ENCODE measurements around the gene SPACA7. TPM values are rescaled to one million over a fixed set of nuclear protein-coding genes. Genes with fewer than 3 reads are reported as not detected.

The SPACA7 gene
- total and polyA plus RNA-seq, 9 of the 15 experiments (the other 6 are each of a cell fraction or from before 2014, with no cell fraction given) = not detected

DNA sequence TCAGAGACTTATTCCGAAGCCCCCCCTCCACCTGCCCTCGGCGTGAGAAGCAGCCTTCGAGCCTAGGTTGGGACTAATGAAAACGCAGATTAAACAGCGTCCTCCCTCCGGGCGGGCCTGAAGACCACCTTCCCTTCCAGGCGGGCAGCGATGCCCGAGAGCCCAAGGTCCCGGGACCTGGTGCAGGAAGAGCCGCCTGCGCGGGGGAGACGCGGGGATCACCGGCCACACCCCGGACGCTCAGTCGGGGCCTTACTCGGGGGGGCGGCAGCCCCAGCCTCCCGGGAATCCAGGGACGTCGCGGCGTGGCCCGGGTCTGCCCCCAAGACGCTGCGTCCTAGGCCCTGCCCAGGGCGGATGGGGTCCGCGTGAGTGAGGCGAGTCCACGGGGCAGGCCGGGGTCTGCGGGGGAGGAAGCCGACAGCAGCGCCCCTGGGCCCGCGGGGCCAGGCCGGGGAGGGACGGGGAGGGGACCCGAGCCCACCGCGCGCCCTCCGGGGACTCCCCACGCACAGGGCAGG lies 33.3 kb upstream of the SPACA7 start:
- H3K79me2 ChIP-seq (ENCODE audit: control insufficient read depth, insufficient read depth, low read length) = no peaks in the 10 kb centered on the region
- no peak overlapping the region for H2AFZ ChIP-seq (ENCODE audit: low read depth, low read length)
- H3K9me3 ChIP-seq (replicated peaks; ENCODE audit: control insufficient read depth, insufficient read depth, low read depth, low read length) = no peaks in the 10 kb centered on the region
- no peaks in the 10 kb centered on the region for H3K36me3 ChIP-seq (ENCODE audit: control insufficient read depth, insufficient read depth, low read length)
- DNase-seq (ENCODE audit: extremely low read depth in 1 of 4, low spot score in 3 of 4) (no peak), FAIRE-seq (no peak), ATAC-seq (no peak)
- in situ Hi-C loops (cut with MboI) (no loop called here), intact Hi-C loops (cut with micrococcal nuclease) (loop anchor here (10.0 kb wide), 1 partner anchor 272 kb away; no protein-coding TSS in a partner anchor)
- POLR2A ChIA-PET = no interaction called here
- no peak overlapping the region for H3K4me2 ChIP-seq (ENCODE audit: insufficient read depth, low read length)
- H3K9me1 ChIP-seq (ENCODE audit: control insufficient read depth, insufficient read depth, low read length) = no peaks in the 10 kb centered on the region
- H3K9ac ChIP-seq (ENCODE audit: insufficient read depth in 1 of 2, low read depth in 2 of 2, low read length in 2 of 2) = no peak overlapping the region
- H3K27ac ChIP-seq (ENCODE audit: extremely low read depth, low read depth, low read length) = no peak overlapping the region
- 0% methylated on average over 5 of the region's 50 CpGs for WGBS (ENCODE audit: insufficient coverage, low coverage, missing lambda C conversion rate)
- H3K4me3 ChIP-seq = no peak overlapping the region
- no TSS peak for BruUV-seq (replicated peaks)
- H3K4me1 ChIP-seq (replicated peaks in 1 of 2; ENCODE audit: control insufficient read depth in 2 of 2, insufficient read depth in 2 of 2, low read length in 2 of 2) = no peaks in the 10 kb centered on the region
- CTCF ChIA-PET (ENCODE audit: low intra/inter-chr PET ratio) = no interaction called here
- H4K20me1 ChIP-seq (replicated peaks; ENCODE audit: control insufficient read depth, insufficient read depth, low read length) = no peaks in the 10 kb centered on the region
- peaks cover 9 to 45% of the 10 kb centered on the region in 2 experiments; a peak in 3 of 5 replicates for H3K27me3 ChIP-seq (ENCODE audit: control insufficient read depth in 2 of 2, insufficient read depth in 2 of 2, low read length in 2 of 2)
- TF ChIP-seq JUNB (CRISPR knock-in tag; conservative IDR thresholded peaks at IDR 0.05) (no peak), SMC3 (conservative IDR thresholded peaks at IDR 0.05; ENCODE audit: insufficient read depth, low read depth, low read length) (no peak), HMG20B (CRISPR knock-in tag; IDR thresholded peaks at IDR 0.05) (no peak), RNF2 (IDR thresholded peaks at IDR 0.05) (no peak), MAFK (IDR thresholded peaks at IDR 0.05; ENCODE audit: low read length) (no peak), FOSL1 (tag; conservative IDR thresholded peaks at IDR 0.05) (no peak)
- TF ChIP-seq, protein P1, sequence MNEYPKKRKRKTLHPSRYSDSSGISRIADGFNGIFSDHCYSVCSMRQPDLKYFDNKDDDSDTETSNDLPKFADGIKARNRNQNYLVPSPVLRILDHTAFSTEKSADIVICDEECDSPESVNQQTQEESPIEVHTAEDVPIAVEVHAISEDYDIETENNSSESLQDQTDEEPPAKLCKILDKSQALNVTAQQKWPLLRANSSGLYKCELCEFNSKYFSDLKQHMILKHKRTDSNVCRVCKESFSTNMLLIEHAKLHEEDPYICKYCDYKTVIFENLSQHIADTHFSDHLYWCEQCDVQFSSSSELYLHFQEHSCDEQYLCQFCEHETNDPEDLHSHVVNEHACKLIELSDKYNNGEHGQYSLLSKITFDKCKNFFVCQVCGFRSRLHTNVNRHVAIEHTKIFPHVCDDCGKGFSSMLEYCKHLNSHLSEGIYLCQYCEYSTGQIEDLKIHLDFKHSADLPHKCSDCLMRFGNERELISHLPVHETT (CRISPR knock-in tag; conservative IDR thresholded peaks at IDR 0.05 in 1 of 2, IDR thresholded peaks at IDR 0.05 in 1 of 2) = no peak
- TF ChIP-seq, protein P2, sequence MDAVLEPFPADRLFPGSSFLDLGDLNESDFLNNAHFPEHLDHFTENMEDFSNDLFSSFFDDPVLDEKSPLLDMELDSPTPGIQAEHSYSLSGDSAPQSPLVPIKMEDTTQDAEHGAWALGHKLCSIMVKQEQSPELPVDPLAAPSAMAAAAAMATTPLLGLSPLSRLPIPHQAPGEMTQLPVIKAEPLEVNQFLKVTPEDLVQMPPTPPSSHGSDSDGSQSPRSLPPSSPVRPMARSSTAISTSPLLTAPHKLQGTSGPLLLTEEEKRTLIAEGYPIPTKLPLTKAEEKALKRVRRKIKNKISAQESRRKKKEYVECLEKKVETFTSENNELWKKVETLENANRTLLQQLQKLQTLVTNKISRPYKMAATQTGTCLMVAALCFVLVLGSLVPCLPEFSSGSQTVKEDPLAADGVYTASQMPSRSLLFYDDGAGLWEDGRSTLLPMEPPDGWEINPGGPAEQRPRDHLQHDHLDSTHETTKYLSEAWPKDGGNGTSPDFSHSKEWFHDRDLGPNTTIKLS (IDR thresholded peaks at IDR 0.05; ENCODE audit: borderline replicate concordance, low read depth) = no peak
- TF ChIP-seq, protein P3, sequence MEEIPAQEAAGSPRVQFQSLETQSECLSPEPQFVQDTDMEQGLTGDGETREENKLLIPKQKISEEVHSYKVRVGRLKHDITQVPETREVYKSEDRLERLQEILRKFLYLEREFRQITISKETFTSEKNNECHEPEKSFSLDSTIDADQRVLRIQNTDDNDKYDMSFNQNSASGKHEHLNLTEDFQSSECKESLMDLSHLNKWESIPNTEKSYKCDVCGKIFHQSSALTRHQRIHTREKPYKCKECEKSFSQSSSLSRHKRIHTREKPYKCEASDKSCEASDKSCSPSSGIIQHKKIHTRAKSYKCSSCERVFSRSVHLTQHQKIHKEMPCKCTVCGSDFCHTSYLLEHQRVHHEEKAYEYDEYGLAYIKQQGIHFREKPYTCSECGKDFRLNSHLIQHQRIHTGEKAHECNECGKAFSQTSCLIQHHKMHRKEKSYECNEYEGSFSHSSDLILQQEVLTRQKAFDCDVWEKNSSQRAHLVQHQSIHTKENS (CRISPR knock-in tag; IDR thresholded peaks at IDR 0.05) = no peak
- TF ChIP-seq, protein P4, sequence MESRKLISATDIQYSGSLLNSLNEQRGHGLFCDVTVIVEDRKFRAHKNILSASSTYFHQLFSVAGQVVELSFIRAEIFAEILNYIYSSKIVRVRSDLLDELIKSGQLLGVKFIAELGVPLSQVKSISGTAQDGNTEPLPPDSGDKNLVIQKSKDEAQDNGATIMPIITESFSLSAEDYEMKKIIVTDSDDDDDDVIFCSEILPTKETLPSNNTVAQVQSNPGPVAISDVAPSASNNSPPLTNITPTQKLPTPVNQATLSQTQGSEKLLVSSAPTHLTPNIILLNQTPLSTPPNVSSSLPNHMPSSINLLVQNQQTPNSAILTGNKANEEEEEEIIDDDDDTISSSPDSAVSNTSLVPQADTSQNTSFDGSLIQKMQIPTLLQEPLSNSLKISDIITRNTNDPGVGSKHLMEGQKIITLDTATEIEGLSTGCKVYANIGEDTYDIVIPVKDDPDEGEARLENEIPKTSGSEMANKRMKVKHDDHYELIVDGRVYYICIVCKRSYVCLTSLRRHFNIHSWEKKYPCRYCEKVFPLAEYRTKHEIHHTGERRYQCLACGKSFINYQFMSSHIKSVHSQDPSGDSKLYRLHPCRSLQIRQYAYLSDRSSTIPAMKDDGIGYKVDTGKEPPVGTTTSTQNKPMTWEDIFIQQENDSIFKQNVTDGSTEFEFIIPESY (CRISPR knock-in tag; IDR thresholded peaks at IDR 0.05) = no peak
- TF ChIP-seq, protein P5, sequence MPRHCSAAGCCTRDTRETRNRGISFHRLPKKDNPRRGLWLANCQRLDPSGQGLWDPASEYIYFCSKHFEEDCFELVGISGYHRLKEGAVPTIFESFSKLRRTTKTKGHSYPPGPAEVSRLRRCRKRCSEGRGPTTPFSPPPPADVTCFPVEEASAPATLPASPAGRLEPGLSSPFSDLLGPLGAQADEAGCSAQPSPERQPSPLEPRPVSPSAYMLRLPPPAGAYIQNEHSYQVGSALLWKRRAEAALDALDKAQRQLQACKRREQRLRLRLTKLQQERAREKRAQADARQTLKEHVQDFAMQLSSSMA (CRISPR knock-in tag; IDR thresholded peaks at IDR 0.05) = no peak

Data from K562 (cell line).